Psoas muscle (tissue), 8 donors: Measurements from ENCODE around the gene CFDP1. TPM values are rescaled to one million over a fixed set of nuclear protein-coding genes. Genes with fewer than 3 reads are reported as not detected.

ENCODE experiments used
- ATAC-seq, 4 donors: fragments of 200-7000 bp; cut with Tn5 transposase; one replicate each; pipeline ENCODE4 v1.9.1; 2020; ENCODE audit warnings: moderate library complexity in 3 of 4, mild to moderate bottlenecking in 2 of 4
- DNase-seq, 2 donors: peaks; one replicate each; pipeline ENCODE4 v3.0.0-alpha.2; 2020
- H3K27ac ChIP-seq: fragments of 200-600 bp; one replicate; pipeline ENCODE4 v1.8.0; 2022
- H3K27me3 ChIP-seq, 3 donors: fragments of 200-600 bp in 1 of 3; one replicate each; pipeline versions ENCODE4 v1.6.1 to v1.8.0; 2013 to 2022; ENCODE audit warnings: low read length in 2 of 3, mild to moderate bottlenecking in 2 of 3, moderate library complexity in 1 of 3; ENCODE audit not compliant: insufficient read depth in 3 of 3
- H3K36me3 ChIP-seq, 2 donors: fragments of 200-600 bp in 1 of 2; one replicate each; pipeline versions ENCODE4 v1.6.1 to v1.8.0; 2013 to 2022; ENCODE audit warnings: low read depth in 1 of 2, mild to moderate bottlenecking in 1 of 2, moderate library complexity in 1 of 2; ENCODE audit not compliant: insufficient read depth in 1 of 2
- H3K4me1 ChIP-seq: fragments of 200-600 bp; one replicate; pipeline ENCODE4 v1.8.0; 2022
- H3K4me3 ChIP-seq: fragments of 200-600 bp; one replicate; pipeline ENCODE4 v1.8.0; 2022; ENCODE audit warnings: mild to moderate bottlenecking
- H3K9me3 ChIP-seq: fragments of 200-600 bp; one replicate; pipeline ENCODE4 v1.8.0; 2022
- CTCF ChIP-seq: fragments of 200-600 bp; IDR thresholded peaks from one replicate; pipeline ENCODE4 v1.8.0; 2022; ENCODE audit warnings: antibody characterized with exemption
- WGBS, 3 donors: extraction: QIAGEN DNeasy Blood & Tissue Kit; methylation state at CpG; one replicate each; pipeline versions ENCODE4 v1.1.6 to v1.1.7; 2013; 5-methylcytosine and 5-hydroxymethylcytosine counted together
- intact Hi-C, 2 donors: fragments of 100-400 bp; cut with DNase I; formaldehyde crosslinking; loops; one replicate each; pipeline versions ENCODE4 v1.11.0 to v1.14.2; 2022
- polyA plus RNA-seq, 3 donors: library from polyadenylated mRNA; stranded (reverse); fragments of 200-250 nt; gene quantifications; one replicate each; pipeline ENCODE4 v1.2.3, GENCODE V29; 2013
- total RNA-seq, 4 donors: library from RNA; stranded (reverse); fragmentation: NEBNext Ultra II Directional in 2 of 4; extraction: Animal tissue kit (Norgen Biotek cat#: 25700) in 2 of 4; gene quantifications; one replicate each; pipeline versions ENCODE4 v1.2.1 to v1.2.4, GENCODE V29; 2021 to 2023
- donor health status: healthy with polysubstance abuse.
- donor health status: DM: no; HTN: no; CAD: no; lungs with moderate emphysema.
- donor health status: Bipolar disorder and iron deficiency.
- donor health status: healthy.
- donor health status: DM: yes; HTN: yes; CAD: no.
- donor health status: DM: no; HTN: no; CAD: no.
- donor health status: DM: no; HTN: no; CAD: no.
- donor health status: DM: yes; HTN: yes; CAD: no.

The CFDP1 gene
- total and polyA plus RNA-seq, 7 donors, result 16.6 to 78.2 (median 21.9) TPM

GRCh38 chr16:75452464-75453190 lies 19.3 kb upstream of the CFDP1 start:
- H3K27ac ChIP-seq, result no peak overlapping the region
- DNase-seq (no peak), ATAC-seq (no peak)
- H3K4me3 ChIP-seq, result no peak overlapping the region
- intact Hi-C loops, result no loop called here
- 92 to 94% (median 94%) methylated on average over 12 of the region's 12 CpGs for WGBS, 3 donors
- no peaks in the 10 kb centered on the region for H3K9me3 ChIP-seq
- H3K36me3 ChIP-seq, result peaks cover 0 to 15% of the 10 kb centered on the region in 2 donors
- H3K27me3 ChIP-seq, result no peaks in the 10 kb centered on the region
- H3K4me1 ChIP-seq, result no peaks in the 10 kb centered on the region
- TF ChIP-seq CTCF, result no peak

GRCh38 chr16:75446416-75446815 lies 13.1 kb upstream of the CFDP1 start:
- no peak for DNase-seq
- no peak for TF ChIP-seq CTCF
- intact Hi-C loops, result no loop called here
- no peaks in the 10 kb centered on the region for H3K27me3 ChIP-seq
- ATAC-seq, result no peak
- no peak overlapping the region for H3K27ac ChIP-seq
- H3K4me1 ChIP-seq, result no peaks in the 10 kb centered on the region
- H3K36me3 ChIP-seq, result peaks cover 0 to 16% of the 10 kb centered on the region in 2 donors
- H3K9me3 ChIP-seq, result no peaks in the 10 kb centered on the region
- no peak overlapping the region for H3K4me3 ChIP-seq

GRCh38 chr16:75445298-75445697 lies 12.0 kb upstream of the CFDP1 start:
- Histone ChIP-seq H3K9me3 (no peaks in the 10 kb centered on the region), H3K36me3 (peaks cover 0 to 4% of the 10 kb centered on the region in 2 donors), H3K4me3 (no peak overlapping the region), H3K4me1 (no peaks in the 10 kb centered on the region), H3K27me3 (no peaks in the 10 kb centered on the region), H3K27ac (no peak overlapping the region)
- TF ChIP-seq CTCF, result no peak
- intact Hi-C loops, result no loop called here
- ATAC-seq (no peak), DNase-seq (no peak)
- WGBS, 3 donors, result 71 to 87% (median 86%) methylated on average over 5 of the region's 5 CpGs

GRCh38 chr16:75443298-75443697 lies 10.0 kb upstream of the CFDP1 start:
- DNase-seq, result no peak
- Histone ChIP-seq H3K9me3 (no peaks in the 10 kb centered on the region), H3K27ac (no peak overlapping the region), H3K27me3 (no peaks in the 10 kb centered on the region), H3K4me3 (no peak overlapping the region), H3K36me3 (peaks cover 0 to 3% of the 10 kb centered on the region in 2 donors), H3K4me1 (no peaks in the 10 kb centered on the region)
- intact Hi-C loops, result no loop called here
- TF ChIP-seq CTCF, result no peak
- WGBS, 3 donors, result 82 to 86% (median 82%) methylated on average over 3 of the region's 3 CpGs
- ATAC-seq, result no peak
